ENCODE data around the gene ARMC9. TPM values are rescaled to one million over a fixed set of nuclear protein-coding genes. Genes with fewer than 3 reads are reported as not detected.

ARMC9 gene
- total and polyA plus RNA-seq, 9 donors, result 16.7 to 33.5 (median 29.3) TPM

DNA sequence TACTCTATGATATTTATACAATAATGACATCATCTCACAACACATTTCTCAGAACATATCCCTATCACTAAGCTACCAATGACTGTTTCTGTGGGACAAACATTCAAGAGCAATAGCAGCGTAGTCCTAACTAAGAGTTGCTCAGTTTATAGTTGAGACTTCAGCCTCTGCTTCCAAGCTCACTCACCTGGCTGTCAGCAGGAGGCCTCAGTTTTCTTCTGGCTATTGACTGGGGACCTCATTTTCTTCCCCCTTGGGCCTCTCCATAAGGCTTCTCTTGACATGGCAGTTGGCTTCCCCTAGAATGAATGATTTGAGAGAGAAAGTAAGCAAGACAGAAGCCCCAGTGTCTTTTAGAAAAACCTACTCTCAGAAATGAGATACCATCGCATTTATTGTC lies 85.9 kb downstream of the ARMC9 start:
- TF ChIP-seq EP300 (IDR thresholded peaks at IDR 0.05), result no peak
- no peak for TF ChIP-seq CTCF (IDR thresholded peaks at IDR 0.05)
- TF ChIP-seq POLR2A (IDR thresholded peaks at IDR 0.05), result no peak
- no peak for DNase-seq
- intact Hi-C loops (cut with DNase I), result no loop called here
- Histone ChIP-seq H3K27ac (no peak overlapping the region), H3K27me3 (no peaks in the 10 kb centered on the region), H3K4me3 (no peak overlapping the region), H3K36me3 (no peaks in the 10 kb centered on the region), H3K4me1 (ENCODE audit: insufficient read depth) (no peaks in the 10 kb centered on the region), H3K9me3 (no peaks in the 10 kb centered on the region)
- 95 to 100% (median 98%) methylated on average over 2 of the region's 2 CpGs for WGBS, 3 donors

- no peaks in the 10 kb centered on the region for H3K4me1 ChIP-seq (ENCODE audit: insufficient read depth)
- no peak for DNase-seq
- no peaks in the 10 kb centered on the region for H3K36me3 ChIP-seq
- WGBS, 3 donors, result 93 to 99% (median 95%) methylated on average over 4 of the region's 4 CpGs
- no peaks in the 10 kb centered on the region for H3K27me3 ChIP-seq
- H3K4me3 ChIP-seq, result no peak overlapping the region
- intact Hi-C loops (cut with DNase I), result no loop called here
- H3K9me3 ChIP-seq, result no peaks in the 10 kb centered on the region
- no peak overlapping the region for H3K27ac ChIP-seq
- TF ChIP-seq EP300 (IDR thresholded peaks at IDR 0.05), result no peak
- no peak for TF ChIP-seq POLR2A (IDR thresholded peaks at IDR 0.05)
- no peak for TF ChIP-seq CTCF (IDR thresholded peaks at IDR 0.05)
Measured at GRCh38 chr2:231286964-231287363, 88.5 kb downstream of the ARMC9 start.

- Histone ChIP-seq H3K27me3 (no peaks in the 10 kb centered on the region), H3K4me3 (no peak overlapping the region), H3K27ac (no peak overlapping the region), H3K9me3 (no peaks in the 10 kb centered on the region), H3K36me3 (no peaks in the 10 kb centered on the region), H3K4me1 (ENCODE audit: insufficient read depth) (no peaks in the 10 kb centered on the region)
- intact Hi-C loops (cut with DNase I), result no loop called here
- 88 to 93% (median 91%) methylated on average over 5 of the region's 5 CpGs for WGBS, 3 donors
- no peak for DNase-seq
- TF ChIP-seq CTCF (IDR thresholded peaks at IDR 0.05) (no peak), EP300 (IDR thresholded peaks at IDR 0.05) (no peak), POLR2A (IDR thresholded peaks at IDR 0.05) (no peak)
Measured at GRCh38 chr2:231287696-231288095, 89.3 kb downstream of the ARMC9 start.

DNA sequence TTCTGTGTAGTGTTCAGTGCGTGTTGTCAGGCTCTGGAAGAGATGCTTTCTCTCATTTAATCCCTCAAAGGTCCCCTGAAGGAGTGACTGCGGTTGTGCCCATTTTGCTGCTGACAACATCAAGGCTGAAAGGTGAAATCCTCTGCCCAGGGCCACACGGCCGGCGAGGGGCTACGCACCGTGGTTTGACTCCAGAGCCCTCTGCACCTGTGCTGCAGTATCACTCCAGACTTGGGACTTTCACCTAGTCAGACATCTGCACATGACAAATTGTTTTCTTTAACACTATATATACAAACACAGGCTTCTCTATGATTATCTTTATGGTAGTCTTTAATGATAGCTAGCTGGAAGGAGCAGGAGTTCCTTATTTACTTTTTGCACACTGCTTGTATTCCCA lies 90.2 kb downstream of the ARMC9 start:
- TF ChIP-seq EP300 (IDR thresholded peaks at IDR 0.05), result no peak
- no peak for TF ChIP-seq POLR2A (IDR thresholded peaks at IDR 0.05)
- no peak for TF ChIP-seq CTCF (IDR thresholded peaks at IDR 0.05)
- no peaks in the 10 kb centered on the region for H3K27me3 ChIP-seq
- no peaks in the 10 kb centered on the region for H3K9me3 ChIP-seq
- no peak overlapping the region for H3K27ac ChIP-seq
- no peak for DNase-seq
- WGBS, 3 donors, result 78 to 91% (median 82%) methylated on average over 7 of the region's 7 CpGs
- intact Hi-C loops (cut with DNase I), result no loop called here
- H3K4me1 ChIP-seq (ENCODE audit: insufficient read depth), result no peaks in the 10 kb centered on the region
- H3K36me3 ChIP-seq, result no peaks in the 10 kb centered on the region
- no peak overlapping the region for H3K4me3 ChIP-seq

All from ovary (tissue), 9 donors.